Measurements from ENCODE around the gene TBL2.

DNA sequence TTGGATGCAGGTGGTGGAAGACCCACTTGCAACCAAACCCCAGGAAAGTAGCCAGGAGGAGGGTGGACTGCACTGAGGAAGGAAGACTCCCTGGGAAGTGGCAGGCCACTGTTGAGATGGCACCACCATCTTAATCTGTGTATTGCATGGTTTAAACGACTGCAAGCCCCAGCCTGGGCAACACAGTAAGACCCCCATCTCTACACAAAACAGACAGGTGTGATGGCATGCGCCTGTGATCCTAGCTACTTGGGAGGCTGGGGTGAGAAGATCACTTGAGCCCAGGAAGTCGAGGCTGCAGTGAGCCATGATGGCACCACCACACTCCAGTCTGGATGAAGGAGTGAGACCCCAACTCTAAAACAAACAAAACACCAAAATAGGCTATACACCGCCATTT lies 11.2 kb downstream of the TBL2 start:
- TF ChIP-seq, protein P1, sequence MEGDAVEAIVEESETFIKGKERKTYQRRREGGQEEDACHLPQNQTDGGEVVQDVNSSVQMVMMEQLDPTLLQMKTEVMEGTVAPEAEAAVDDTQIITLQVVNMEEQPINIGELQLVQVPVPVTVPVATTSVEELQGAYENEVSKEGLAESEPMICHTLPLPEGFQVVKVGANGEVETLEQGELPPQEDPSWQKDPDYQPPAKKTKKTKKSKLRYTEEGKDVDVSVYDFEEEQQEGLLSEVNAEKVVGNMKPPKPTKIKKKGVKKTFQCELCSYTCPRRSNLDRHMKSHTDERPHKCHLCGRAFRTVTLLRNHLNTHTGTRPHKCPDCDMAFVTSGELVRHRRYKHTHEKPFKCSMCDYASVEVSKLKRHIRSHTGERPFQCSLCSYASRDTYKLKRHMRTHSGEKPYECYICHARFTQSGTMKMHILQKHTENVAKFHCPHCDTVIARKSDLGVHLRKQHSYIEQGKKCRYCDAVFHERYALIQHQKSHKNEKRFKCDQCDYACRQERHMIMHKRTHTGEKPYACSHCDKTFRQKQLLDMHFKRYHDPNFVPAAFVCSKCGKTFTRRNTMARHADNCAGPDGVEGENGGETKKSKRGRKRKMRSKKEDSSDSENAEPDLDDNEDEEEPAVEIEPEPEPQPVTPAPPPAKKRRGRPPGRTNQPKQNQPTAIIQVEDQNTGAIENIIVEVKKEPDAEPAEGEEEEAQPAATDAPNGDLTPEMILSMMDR (IDR thresholded peaks at IDR 0.05 in 4 of 5, conservative IDR thresholded peaks at IDR 0.05 in 1 of 5): no peak
- no peak for TF ChIP-seq POLR2A (IDR thresholded peaks at IDR 0.05)
